Measurements from ENCODE around the gene BANK1. TPM values are rescaled to one million over a fixed set of nuclear protein-coding genes. Genes with fewer than 3 reads are reported as not detected.

BANK1 gene
- total and polyA plus RNA-seq, 8 donors: 0.31 to 24.3 (median 2.1) TPM; not detected in 1

DNA sequence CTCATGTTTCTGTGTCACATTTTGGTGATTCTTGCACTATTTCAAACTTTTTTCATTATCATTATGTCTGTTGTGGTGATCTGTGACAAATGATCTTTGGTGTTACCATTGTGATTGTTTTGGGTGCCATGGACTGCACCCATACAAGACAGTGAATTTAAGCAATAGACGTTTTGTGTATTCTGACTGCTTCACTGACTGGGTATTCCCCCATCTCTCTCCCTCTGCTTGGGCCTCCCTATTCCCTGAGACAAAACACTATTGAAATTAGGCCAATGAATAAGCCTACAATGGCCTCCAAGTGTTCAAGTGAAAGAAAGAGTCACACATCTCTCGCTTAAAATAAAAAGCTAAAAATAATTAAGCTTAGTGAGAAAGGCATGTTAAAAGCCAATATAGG is 60.2 kb downstream of the BANK1 start:
- no peaks in the 10 kb centered on the region for H3K27me3 ChIP-seq
- no peak overlapping the region for H3K4me3 ChIP-seq
- no peaks in the 10 kb centered on the region for H3K4me1 ChIP-seq
- WGBS, 5 donors: 42 to 87% (median 74%) methylated on average over 2 of the region's 2 CpGs
- no peaks in the 10 kb centered on the region for H3K36me3 ChIP-seq
- intact Hi-C loops (cut with DNase I; ENCODE audit: low total_unique reads): no loop called here
- no peak for TF ChIP-seq EP300 (IDR thresholded peaks at IDR 0.05)
- no peak for TF ChIP-seq POLR2AphosphoS5 (IDR thresholded peaks at IDR 0.05)
- TF ChIP-seq, protein P1, sequence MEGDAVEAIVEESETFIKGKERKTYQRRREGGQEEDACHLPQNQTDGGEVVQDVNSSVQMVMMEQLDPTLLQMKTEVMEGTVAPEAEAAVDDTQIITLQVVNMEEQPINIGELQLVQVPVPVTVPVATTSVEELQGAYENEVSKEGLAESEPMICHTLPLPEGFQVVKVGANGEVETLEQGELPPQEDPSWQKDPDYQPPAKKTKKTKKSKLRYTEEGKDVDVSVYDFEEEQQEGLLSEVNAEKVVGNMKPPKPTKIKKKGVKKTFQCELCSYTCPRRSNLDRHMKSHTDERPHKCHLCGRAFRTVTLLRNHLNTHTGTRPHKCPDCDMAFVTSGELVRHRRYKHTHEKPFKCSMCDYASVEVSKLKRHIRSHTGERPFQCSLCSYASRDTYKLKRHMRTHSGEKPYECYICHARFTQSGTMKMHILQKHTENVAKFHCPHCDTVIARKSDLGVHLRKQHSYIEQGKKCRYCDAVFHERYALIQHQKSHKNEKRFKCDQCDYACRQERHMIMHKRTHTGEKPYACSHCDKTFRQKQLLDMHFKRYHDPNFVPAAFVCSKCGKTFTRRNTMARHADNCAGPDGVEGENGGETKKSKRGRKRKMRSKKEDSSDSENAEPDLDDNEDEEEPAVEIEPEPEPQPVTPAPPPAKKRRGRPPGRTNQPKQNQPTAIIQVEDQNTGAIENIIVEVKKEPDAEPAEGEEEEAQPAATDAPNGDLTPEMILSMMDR (IDR thresholded peaks at IDR 0.05): no peak
- no peak for TF ChIP-seq POLR2A (IDR thresholded peaks at IDR 0.05)
- no peak overlapping the region for H3K27ac ChIP-seq
- H3K9me3 ChIP-seq: no peaks in the 10 kb centered on the region
- DNase-seq: no peak

DNA sequence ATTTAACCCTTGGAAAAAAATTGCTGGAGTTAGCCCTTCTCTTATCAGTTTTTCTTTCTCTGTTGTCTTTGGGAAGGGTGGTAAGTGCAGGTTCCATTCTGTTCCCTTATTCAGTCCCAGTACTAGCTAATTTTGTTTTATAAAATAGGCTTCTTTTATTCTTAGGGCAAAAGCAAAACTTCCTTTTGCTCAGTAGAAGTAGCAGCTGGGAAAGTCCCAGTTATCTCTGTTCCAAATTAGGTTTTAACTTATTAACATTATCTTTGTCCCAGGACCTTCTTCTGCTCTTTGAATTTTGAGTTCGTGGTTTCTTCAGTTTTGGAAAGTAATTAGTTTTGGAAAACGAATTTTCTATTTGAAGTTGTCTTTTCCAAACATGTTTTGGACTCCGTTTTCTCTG is 61.1 kb downstream of the BANK1 start:
- no peaks in the 10 kb centered on the region for H3K4me1 ChIP-seq
- TF ChIP-seq POLR2AphosphoS5 (IDR thresholded peaks at IDR 0.05) (no peak), POLR2A (IDR thresholded peaks at IDR 0.05) (no peak), EP300 (IDR thresholded peaks at IDR 0.05) (no peak)
- TF ChIP-seq, protein P1 (IDR thresholded peaks at IDR 0.05): no peak
- DNase-seq: no peak
- H3K27ac ChIP-seq: no peak overlapping the region
- no peak overlapping the region for H3K4me3 ChIP-seq
- no peaks in the 10 kb centered on the region for H3K9me3 ChIP-seq
- no peaks in the 10 kb centered on the region for H3K36me3 ChIP-seq
- 48 to 63% (median 59%) methylated on average over 3 of the region's 3 CpGs for WGBS, 5 donors
- intact Hi-C loops (cut with DNase I; ENCODE audit: low total_unique reads): no loop called here
- no peaks in the 10 kb centered on the region for H3K27me3 ChIP-seq

DNA sequence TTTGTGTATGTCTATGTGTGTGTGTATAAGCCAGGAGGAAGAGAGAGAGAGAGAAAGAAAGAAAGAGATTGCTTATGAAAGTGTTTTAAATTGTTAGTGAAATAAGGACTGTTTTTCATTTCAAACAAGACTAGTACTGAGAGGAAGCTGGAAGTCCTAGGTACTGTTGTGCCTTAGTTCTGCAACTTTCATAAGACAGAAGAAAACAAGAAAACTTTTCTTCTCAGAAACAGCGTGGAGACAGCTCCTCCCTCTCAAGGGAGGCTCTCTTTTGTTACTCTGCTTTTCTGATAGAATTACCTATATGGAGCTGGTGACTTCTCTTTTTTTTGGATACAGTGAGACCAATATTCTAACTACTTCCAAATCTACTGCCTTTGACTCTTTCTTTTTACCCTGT is 62.5 kb downstream of the BANK1 start:
- H3K27me3 ChIP-seq: no peaks in the 10 kb centered on the region
- no peaks in the 10 kb centered on the region for H3K4me1 ChIP-seq
- H3K27ac ChIP-seq: no peak overlapping the region
- DNase-seq: no peak
- TF ChIP-seq POLR2AphosphoS5 (IDR thresholded peaks at IDR 0.05): no peak
- no peak for TF ChIP-seq EP300 (IDR thresholded peaks at IDR 0.05)
- no peak for TF ChIP-seq POLR2A (IDR thresholded peaks at IDR 0.05)
- TF ChIP-seq, protein P1 (IDR thresholded peaks at IDR 0.05): no peak
- no peak overlapping the region for H3K4me3 ChIP-seq
- H3K9me3 ChIP-seq: no peaks in the 10 kb centered on the region
- intact Hi-C loops (cut with DNase I; ENCODE audit: low total_unique reads): no loop called here
- H3K36me3 ChIP-seq: no peaks in the 10 kb centered on the region
- WGBS, 5 donors: 55 to 74% (median 72%) methylated on average over 1 of the region's 1 CpG

DNA sequence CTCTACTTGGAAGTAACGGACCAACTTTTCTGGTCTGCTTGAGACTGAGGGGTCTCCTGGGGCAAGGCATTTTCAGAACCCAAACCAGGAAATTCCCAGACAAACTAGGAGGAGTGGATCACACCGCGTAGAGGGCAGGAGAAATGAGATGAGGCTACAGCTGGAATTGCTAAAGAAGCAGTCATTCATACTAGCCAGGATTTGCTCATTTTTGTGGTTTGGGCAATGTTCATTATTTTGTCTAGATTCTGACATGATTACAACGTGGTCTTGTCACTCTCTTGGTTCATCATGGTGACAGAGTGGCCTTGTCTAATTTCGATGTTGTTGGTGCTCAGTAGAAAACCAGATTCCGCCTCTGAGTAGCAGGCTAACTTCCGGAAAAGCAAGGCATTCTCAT is 63.2 kb downstream of the BANK1 start:
- intact Hi-C loops (cut with DNase I; ENCODE audit: low total_unique reads): no loop called here
- no peaks in the 10 kb centered on the region for H3K9me3 ChIP-seq
- no peaks in the 10 kb centered on the region for H3K27me3 ChIP-seq
- H3K4me3 ChIP-seq: no peak overlapping the region
- no peak overlapping the region for H3K27ac ChIP-seq
- H3K36me3 ChIP-seq: no peaks in the 10 kb centered on the region
- WGBS, 5 donors: 74 to 81% (median 78%) methylated on average over 7 of the region's 7 CpGs
- no peak for DNase-seq
- no peaks in the 10 kb centered on the region for H3K4me1 ChIP-seq
- TF ChIP-seq POLR2A (IDR thresholded peaks at IDR 0.05) (no peak), POLR2AphosphoS5 (IDR thresholded peaks at IDR 0.05) (no peak), EP300 (IDR thresholded peaks at IDR 0.05) (no peak)
- TF ChIP-seq, protein P1 (IDR thresholded peaks at IDR 0.05): no peak

Data from stomach (tissue), 9 donors.